NCI-H1436 treated with DMSO at 0.1 percent for 48 hours (cell line): ENCODE data around the gene LDOC1.
"Not testable (repeated sequence)": the region's sequence is repeated elsewhere in the genome, so short reads cannot be mapped to it uniquely, and the experiment has no call there.

ENCODE experiments used
- DNase-seq: peaks from one replicate; lab custom pipeline; 2025; lab: John Stamatoyannopoulos, UW

LDOC1 gene

GRCh38 chrX:141176586-141177451, at the start of gene LDOC1:
LDOC1 (minus strand) TSS chrX:141177129; CDS start chrX:141177021, 108 bp downstream.
- no peak for DNase-seq

- no peak for DNase-seq
Observed at GRCh38 chrX:141221611-141222010, 44.7 kb upstream of the LDOC1 start.

- DNase-seq: no peak
Observed at GRCh38 chrX:141220342-141221008, 43.5 kb upstream of the LDOC1 start.

DNA sequence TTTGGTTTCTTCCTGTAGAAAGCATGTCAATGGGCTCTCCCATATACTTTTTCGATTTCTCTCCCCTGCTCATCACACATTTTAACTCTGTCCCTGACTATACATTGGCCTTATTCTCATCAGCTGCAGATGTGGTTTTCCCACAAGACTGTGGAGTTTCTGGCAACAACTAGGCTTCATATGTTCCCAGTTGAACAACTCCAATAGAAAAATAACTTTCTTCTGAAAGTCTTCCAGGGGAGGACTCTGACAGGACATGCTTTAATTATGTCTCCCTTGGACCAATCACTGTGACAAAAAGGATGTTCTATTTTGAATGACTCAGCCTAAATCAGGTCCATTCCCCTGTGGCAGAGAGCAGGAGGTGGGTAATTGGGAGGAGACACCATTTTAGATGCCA, 37.3 kb upstream of the LDOC1 start:
- DNase-seq: no peak

DNA sequence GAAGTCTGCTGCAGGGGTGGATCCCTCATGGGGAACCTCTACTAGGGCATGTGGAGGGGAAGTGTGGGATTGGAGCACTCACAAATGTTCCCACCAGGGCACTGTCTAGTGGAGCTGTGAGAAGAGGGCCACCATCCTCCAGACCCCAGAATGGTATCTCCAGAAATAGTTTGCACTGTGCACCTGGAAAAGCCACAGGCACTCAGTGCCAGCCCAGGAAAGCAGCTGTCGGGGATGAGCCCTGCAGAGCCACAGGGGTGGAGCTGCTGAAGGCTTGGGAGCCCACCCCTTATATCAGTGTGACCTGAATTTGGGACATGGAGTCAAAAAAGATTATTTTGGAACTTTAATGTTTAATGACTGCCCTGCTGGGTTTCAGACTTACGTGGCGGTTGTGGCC, 25.0 kb upstream of the LDOC1 start:
- DNase-seq: no peak

GRCh38 chrX:141188573-141188972, 11.6 kb upstream of the LDOC1 start:
- DNase-seq: not testable (repeated sequence)

DNA sequence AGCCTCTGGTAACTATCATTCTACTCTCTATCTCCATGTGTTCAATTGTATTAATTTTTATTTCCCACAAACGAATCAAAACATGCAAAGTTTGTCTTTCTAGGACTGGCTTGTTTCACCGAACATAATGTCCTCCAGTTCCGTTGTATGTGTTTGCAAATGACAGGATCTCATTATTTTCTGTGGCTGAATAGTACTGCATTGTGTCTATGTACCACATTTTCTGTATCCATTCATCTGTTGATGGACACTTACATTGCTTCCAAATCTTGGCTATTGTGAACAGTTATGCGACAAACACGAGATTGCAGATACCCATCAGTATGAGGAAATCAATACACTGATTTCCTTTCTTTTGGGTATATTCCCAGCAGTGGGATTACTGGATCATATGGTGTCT, 8.4 kb upstream of the LDOC1 start:
- DNase-seq: no peak

GRCh38 chrX:141183000-141183399, 6.1 kb upstream of the LDOC1 start:
- DNase-seq: no peak

DNA sequence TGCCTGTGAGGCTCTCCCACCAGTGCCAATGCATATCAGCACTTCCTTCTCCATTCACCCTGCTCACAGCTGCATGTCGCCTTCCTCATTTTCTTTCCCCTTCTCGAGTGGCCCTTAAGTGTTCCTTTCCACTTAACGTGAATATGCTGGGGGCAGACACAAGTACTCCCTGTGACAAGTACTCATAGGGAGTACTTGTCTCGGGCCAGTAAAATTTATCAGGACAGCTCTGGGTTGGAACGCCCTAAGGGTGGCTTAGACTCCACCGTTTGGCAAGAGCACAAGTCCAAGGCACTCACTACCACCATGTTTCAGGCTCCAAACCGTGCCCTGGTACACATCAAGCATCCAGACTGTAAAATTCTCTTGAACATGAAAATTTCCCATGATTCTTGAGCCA, 3.9 kb upstream of the LDOC1 start:
- DNase-seq: no peak

- no peak for DNase-seq
Observed at GRCh38 chrX:141175786-141176185, 1.1 kb downstream of the LDOC1 start.

GRCh38 chrX:141164406-141164805, 12.5 kb downstream of the LDOC1 start:
- DNase-seq: no peak

- DNase-seq: no peak
Observed at GRCh38 chrX:141158084-141158483, 18.8 kb downstream of the LDOC1 start.

- not testable (repeated sequence) for DNase-seq
Observed at GRCh38 chrX:141155231-141155630, 21.7 kb downstream of the LDOC1 start.

- DNase-seq: no peak
Observed at GRCh38 chrX:141142946-141143345, 34.0 kb downstream of the LDOC1 start.

- DNase-seq: no peak
Observed at GRCh38 chrX:141133272-141133671, 43.7 kb downstream of the LDOC1 start.

DNA sequence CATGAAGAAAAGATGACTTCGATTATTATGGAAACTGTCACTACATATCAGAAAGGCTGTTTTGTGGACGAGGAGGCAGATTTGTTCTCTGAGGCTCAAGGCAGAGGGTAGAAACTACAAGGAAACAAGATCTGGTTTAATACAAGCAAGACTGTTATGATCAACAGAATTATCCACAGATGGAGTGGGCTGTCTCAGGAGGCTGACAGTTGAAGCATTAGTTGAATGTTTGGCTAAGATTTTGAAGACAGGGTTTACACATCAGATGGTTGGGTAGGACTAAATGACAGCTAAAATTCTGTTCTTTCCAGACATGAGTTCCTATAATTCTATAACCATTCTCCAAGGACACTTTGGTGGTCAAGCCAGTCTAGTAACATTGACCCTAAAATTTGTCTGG, 49.8 kb downstream of the LDOC1 start:
- DNase-seq: no peak
